RWPE2 (cell line): ENCODE results near the gene FBF1.

Experiments
- ATAC-seq: fragments of 200-7000 bp; cut with Tn5 transposase; 3 replicates; pipeline ENCODE4 v1.9.1; 2021; ENCODE audit warnings: low read depth
- DNase-seq: peaks from one replicate; pipeline ENCODE4 v3.0.0-alpha.2; 2020; ENCODE audit warnings: low spot score
- H3K27ac ChIP-seq: fragments of 450-650 bp; 2 replicates; pipeline ENCODE4 v1.5.1; 2017; ENCODE audit warnings: mild to moderate bottlenecking; ENCODE audit not compliant: poor library complexity, severe bottlenecking
- H3K27me3 ChIP-seq: fragments of 250-450 bp; sonication (Bioruptor Pico); 2 replicates; pipeline ENCODE4 v1.5.1; 2021; ENCODE audit warnings: mild to moderate bottlenecking, moderate library complexity; ENCODE audit not compliant: insufficient read depth, poor library complexity, severe bottlenecking
- H3K36me3 ChIP-seq: fragments of 250-450 bp; sonication (Bioruptor Pico); 2 replicates; pipeline ENCODE4 v1.5.1; 2020; ENCODE audit warnings: low read depth, mild to moderate bottlenecking, moderate library complexity
- H3K4me1 ChIP-seq: fragments of 250-450 bp; sonication (Bioruptor Pico); 2 replicates; pipeline ENCODE4 v1.5.1; 2021; ENCODE audit warnings: mild to moderate bottlenecking, moderate library complexity; ENCODE audit not compliant: insufficient read depth, poor library complexity, severe bottlenecking
- H3K4me3 ChIP-seq: fragments of 250-450 bp; sonication (Bioruptor Pico); 2 replicates; pipeline ENCODE4 v1.5.1; 2021; ENCODE audit warnings: mild to moderate bottlenecking, moderate library complexity; ENCODE audit not compliant: severe bottlenecking
- H3K9me3 ChIP-seq: fragments of 250-450 bp; sonication (Bioruptor Pico); 2 replicates; pipeline ENCODE4 v1.5.1; 2021; ENCODE audit warnings: mild to moderate bottlenecking, moderate library complexity; ENCODE audit not compliant: severe bottlenecking
- CTCF ChIP-seq: fragments of 450-650 bp; IDR thresholded peaks from one replicate; pipeline ENCODE4 v1.5.1; 2017; ENCODE audit warnings: mild to moderate bottlenecking, moderate library complexity; ENCODE audit not compliant: poor library complexity, severe bottlenecking

FBF1 gene

GRCh38 chr17:75919611-75920010 is 21.2 kb downstream of the FBF1 start:
- Histone ChIP-seq H3K27me3 (no peaks in the 10 kb centered on the region), H3K4me1 (no peaks in the 10 kb centered on the region), H3K36me3 (peaks cover 16% of the 10 kb centered on the region), H3K9me3 (no peaks in the 10 kb centered on the region), H3K27ac (no peak overlapping the region), H3K4me3 (no peak overlapping the region)
- ATAC-seq (no peak), DNase-seq (peak; percentile 68)
- no peak for TF ChIP-seq CTCF

- Histone ChIP-seq H3K27me3 (no peaks in the 10 kb centered on the region), H3K4me3 (no peak overlapping the region), H3K36me3 (peaks cover 12% of the 10 kb centered on the region), H3K27ac (no peak overlapping the region), H3K9me3 (no peaks in the 10 kb centered on the region), H3K4me1 (no peaks in the 10 kb centered on the region)
- DNase-seq (peak; percentile 69), ATAC-seq (no peak)
- TF ChIP-seq CTCF, result no peak
These were observed 22.9 kb downstream of the FBF1 start for GRCh38 chr17:75917917-75918445.

- Histone ChIP-seq H3K9me3 (no peaks in the 10 kb centered on the region), H3K36me3 (peaks cover 14% of the 10 kb centered on the region), H3K4me1 (no peaks in the 10 kb centered on the region), H3K4me3 (no peak overlapping the region), H3K27me3 (no peaks in the 10 kb centered on the region), H3K27ac (no peak overlapping the region)
- no peak for ATAC-seq
- TF ChIP-seq CTCF, result no peak
- DNase-seq, result no peak
These were observed 23.5 kb downstream of the FBF1 start for GRCh38 chr17:75917141-75917916.

GRCh38 chr17:75915268-75915667 is 25.6 kb downstream of the FBF1 start:
- Histone ChIP-seq H3K27me3 (no peaks in the 10 kb centered on the region), H3K4me1 (peaks cover 4% of the 10 kb centered on the region), H3K27ac (no peak overlapping the region), H3K4me3 (no peak overlapping the region), H3K36me3 (peaks cover 18% of the 10 kb centered on the region), H3K9me3 (no peaks in the 10 kb centered on the region)
- DNase-seq (no peak), ATAC-seq (no peak)
- no peak for TF ChIP-seq CTCF

- H3K27me3 ChIP-seq, result no peaks in the 10 kb centered on the region
- DNase-seq (no peak), ATAC-seq (no peak)
- peaks cover 9% of the 10 kb centered on the region for H3K4me1 ChIP-seq
- no peak for TF ChIP-seq CTCF
- no peak overlapping the region for H3K4me3 ChIP-seq
- H3K36me3 ChIP-seq, result peaks cover 18% of the 10 kb centered on the region
- H3K9me3 ChIP-seq, result no peaks in the 10 kb centered on the region
- H3K27ac ChIP-seq, result no peak overlapping the region
These were observed 26.1 kb downstream of the FBF1 start for GRCh38 chr17:75914643-75915267.
